GM18951 (cell line): Measurements from ENCODE around the gene GIPR.
A peak's percentile ranks its signal among the peaks of the same experiment; 100 is the strongest.

Experiments used
- POLR2A ChIP-seq: IDR thresholded peaks from 4 replicates; pipeline ENCODE4 v1.6.1; 2011; ENCODE audit warnings: mild to moderate bottlenecking; ENCODE audit not compliant: insufficient read length, insufficient read depth; ENCODE audit errors: extremely low read depth
- in situ Hi-C: fragments of 300-500 bp; cut with MboI; formaldehyde crosslinking; loops from one replicate; pipeline ENCODE4 v1.12.0; 2022; ENCODE audit warnings: low sequenced_read_pairs, mixed read lengths, inconsistent platforms; ENCODE audit not compliant: unreplicated experiment

The GIPR gene

DNA sequence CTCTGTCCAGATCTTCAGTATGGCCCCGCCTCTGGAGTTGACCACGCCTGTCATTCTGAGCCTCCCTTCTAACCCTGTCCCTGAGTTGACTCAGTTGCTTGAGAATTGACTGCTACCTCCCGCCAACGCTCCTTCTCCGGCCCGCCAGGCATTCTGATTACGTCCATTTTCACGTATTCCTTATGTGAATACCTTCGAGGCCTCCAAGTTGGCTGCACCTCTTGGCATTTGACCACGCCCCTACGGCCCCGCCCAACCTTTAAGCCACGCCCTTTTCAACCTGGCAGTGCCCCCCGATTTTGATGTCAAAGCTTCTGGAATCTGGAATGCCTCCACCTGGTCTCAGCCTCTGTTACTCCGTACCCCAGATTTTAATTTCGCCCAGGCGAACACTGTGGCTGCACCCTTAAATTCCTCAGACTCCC lies 27.2 kb upstream of the GIPR start:
- in situ Hi-C loops, result no loop called here
- TF ChIP-seq POLR2A, result no peak

DNA sequence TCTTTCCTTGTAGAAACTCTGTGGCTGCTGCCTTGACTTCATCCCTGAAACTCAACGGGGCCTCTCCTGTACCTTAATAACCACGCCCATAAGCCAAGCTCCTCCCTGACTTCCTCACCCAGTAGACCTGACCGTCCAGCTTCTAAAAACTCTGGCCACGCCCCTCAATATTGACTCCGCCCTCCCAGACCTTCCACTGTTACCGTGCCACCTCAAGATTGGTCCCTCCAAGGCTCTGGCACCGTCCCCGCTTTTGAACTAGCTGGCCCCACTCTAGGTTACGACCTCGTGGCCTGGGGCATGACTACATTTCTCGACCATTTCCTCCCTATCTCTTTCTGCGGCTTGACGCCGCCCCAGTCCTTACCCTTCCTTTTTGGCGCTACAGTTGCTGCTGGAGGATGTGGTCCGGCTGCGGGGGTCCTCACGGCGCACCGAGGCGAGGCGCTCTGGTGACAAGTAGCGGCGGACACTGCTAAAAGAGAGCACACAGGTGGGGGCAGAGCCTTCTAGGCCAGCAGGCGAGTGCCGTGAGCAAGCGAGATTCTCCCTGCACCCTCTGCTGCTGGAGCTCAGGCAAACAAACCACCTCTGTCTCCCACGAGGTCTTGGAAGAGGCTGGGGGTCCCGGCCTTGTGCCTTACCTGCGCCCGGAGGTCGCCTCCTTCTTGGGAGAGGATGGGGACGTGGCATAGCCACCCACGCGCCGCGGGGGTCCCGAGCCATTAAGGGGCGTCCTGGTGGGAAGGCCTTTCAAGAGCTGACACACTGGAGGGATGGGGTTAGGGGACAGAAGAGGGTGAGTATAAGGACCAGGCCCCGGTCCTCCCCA lies 26.5 kb upstream of the GIPR start:
- TF ChIP-seq POLR2A, result peak; percentile 57
- in situ Hi-C loops, result no loop called here

DNA sequence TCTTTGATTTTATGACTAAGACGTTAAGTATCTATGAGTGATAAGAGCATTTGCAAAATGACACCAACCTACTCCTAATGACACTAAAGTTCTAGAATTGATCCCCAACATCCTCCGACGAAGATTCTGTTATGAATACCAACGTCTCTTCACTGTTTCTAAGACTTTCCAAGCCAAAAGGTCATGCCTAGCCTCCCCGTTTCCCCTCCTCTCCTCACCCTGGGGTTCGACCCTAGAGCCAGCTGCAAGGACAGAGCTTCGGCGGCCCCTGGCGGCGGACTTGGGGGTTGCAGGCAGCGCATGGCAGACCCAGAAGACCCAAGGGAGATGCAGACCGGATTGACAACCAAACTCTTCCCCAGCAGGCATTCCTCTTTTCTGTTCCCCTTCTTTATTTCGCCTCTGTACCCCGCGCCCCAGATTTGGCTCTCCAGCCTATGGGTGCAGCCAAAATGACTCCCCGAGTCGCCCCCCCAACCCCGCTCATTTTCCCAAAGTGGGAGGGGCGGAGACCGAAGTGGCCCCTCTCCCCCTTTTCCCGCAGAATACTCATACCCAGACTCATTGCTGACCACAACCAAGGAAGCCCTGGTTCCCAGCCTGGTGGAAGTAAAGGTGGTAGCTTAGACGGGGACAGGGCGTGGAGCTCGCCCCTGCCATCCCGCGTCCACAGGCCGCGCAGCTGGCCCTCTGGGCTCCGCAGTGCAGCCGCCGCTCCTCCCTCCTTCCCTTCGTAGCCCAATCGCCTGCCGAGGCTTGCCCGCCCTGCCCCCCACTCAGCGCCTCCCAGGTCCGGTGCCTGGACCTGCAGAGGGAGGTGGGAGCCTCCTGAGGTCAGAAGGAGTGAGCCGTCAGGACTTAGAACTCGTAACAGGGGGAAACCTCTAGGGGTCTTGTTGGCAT lies 24.7 kb upstream of the GIPR start:
- TF ChIP-seq POLR2A, result peak; percentile 5
- in situ Hi-C loops, result no loop called here

DNA sequence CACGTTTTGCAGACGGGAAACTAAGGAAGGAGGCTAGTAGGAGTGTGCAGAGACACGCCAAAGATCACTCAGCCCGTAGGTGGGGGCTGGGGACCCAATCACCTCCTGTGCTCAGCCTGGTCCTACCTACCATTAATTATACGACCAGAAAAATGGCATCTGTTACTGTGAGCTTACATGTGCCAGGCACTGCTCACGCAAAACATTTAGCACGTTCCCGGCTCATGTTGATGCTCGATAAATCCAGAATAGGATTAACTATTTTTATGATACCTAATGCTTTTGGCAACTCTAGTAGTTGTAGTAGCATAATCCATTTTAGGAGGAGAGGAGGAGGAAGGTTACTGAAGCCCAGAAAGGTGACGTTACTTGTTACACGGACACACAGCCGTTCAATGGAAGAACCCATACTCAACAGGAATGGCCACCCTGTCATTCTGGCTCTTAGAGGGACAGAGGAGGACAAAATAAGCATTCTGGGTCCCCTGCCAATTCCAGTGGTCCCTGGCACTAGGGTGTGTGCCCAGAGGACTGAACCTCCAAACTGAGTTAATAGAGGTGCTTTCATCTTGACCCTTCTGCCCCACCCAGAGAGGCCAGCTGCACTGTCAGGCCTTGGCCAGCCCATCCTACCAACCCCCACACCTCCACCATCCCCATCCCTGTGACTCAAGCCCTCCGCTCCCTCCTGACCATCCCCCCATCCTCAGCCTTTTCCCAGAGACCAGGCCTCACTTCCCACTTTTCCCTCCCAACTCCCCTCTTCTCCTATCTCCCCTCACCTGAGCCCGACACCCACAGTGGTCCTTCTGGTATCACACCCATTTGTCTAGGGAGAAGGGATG lies 23.9 kb upstream of the GIPR start:
- in situ Hi-C loops, result no loop called here
- no peak for TF ChIP-seq POLR2A

DNA sequence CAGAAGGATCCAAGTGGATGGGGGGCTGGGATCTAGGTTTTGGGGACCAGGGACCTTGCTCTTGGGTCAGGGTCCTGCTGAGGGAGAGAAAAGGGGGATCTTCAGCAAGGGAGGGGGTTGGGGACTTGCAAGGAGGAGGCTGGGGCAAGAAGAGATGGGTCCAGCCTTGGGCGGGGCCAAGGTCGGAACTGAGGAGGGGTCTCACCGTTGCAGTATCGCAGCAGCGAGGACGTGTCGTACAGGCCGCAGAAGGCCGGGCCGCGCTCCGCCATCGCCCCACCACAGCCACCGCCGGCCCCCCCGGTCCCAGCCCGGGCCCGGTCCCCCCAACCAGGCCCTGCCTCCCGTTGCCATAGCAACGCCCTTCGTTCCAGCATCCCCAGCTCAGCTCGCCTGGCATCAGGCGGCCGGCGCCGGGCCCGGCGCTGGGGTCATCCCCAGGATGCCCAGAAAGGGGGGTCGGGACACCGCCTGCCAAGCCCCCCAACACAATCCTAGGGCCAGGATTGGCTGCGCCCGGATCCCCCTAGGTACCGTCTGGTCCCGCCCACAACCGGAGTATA lies 22.9 kb upstream of the GIPR start:
- TF ChIP-seq POLR2A, result no peak
- in situ Hi-C loops, result no loop called here

- in situ Hi-C loops, result no loop called here
- no peak for TF ChIP-seq POLR2A
Observed at GRCh38 chr19:45645631-45646344, 22.2 kb upstream of the GIPR start.

GRCh38 chr19:45646345-45646698 lies 21.7 kb upstream of the GIPR start:
- TF ChIP-seq POLR2A, result no peak
- in situ Hi-C loops, result no loop called here

GRCh38 chr19:45650722-45651121 lies 17.3 kb upstream of the GIPR start:
- no peak for TF ChIP-seq POLR2A
- in situ Hi-C loops, result no loop called here

GRCh38 chr19:45653634-45654033 lies 14.4 kb upstream of the GIPR start:
- in situ Hi-C loops, result no loop called here
- TF ChIP-seq POLR2A, result no peak

GRCh38 chr19:45655073-45655472 lies 12.9 kb upstream of the GIPR start:
- in situ Hi-C loops, result no loop called here
- no peak for TF ChIP-seq POLR2A

DNA sequence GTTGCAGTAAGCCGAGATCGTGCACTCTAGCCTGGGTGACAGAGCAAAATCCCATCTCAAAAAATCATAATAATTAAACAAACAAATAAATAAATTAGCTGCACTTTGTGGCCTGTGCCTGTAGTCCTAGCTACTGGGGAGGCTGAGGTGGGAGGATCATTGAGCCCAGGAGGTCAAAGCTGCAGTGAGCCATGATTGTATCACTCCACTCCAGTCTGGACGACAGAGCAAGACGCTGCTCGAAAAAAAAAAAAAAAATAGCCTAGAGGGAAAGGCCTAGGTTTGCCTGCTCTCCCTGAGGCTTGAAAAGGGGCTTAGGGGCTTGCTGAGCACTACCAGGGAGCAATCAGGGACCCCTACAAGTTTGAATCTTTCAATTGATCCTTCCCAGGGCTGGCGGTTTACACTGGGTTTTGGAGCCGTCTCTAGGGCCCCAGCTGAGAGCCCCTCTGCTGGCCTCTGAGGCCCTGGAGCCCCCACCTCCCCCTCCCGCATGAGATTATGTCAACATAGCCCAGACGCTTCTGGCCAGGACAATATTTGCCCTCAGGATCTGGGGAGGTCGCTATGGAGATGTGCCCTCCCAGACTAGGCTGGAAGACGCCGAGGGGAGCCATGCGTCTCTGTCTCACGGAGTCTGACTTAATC lies 10.4 kb upstream of the GIPR start:
- in situ Hi-C loops, result no loop called here
- TF ChIP-seq POLR2A, result no peak
